ENCODE measurements around the gene FUT7. TPM values are rescaled to one million over a fixed set of nuclear protein-coding genes. Genes with fewer than 3 reads are reported as not detected.

The FUT7 gene
- total and polyA plus RNA-seq, 2 of the 13 experiments (the other 11 are each of a cell fraction or from before 2014, with no cell fraction given): 0.05 TPM; not detected in 1

- TF ChIP-seq LBX2 (CRISPR knock-in tag; IDR thresholded peaks at IDR 0.05; ENCODE audit: borderline replicate concordance) (peak; percentile 35; the same call in 1 of the 2 replicates), ZNF563 (CRISPR knock-in tag; IDR thresholded peaks at IDR 0.05) (peak; percentile 52), REST (IDR thresholded peaks at IDR 0.05; ENCODE audit: borderline replicate concordance in 1 of 2, low read depth in 1 of 2, low read length in 2 of 2) (no peak), ZNF580 (CRISPR knock-in tag; IDR thresholded peaks at IDR 0.05; ENCODE audit: borderline replicate concordance, low read depth) (no peak), SSRP1 (CRISPR knock-in tag; IDR thresholded peaks at IDR 0.05) (no peak), ZNF639 (CRISPR knock-in tag; conservative IDR thresholded peaks at IDR 0.05) (no peak; the same call in 1 of the 2 replicates), POLR2A (IDR thresholded peaks at IDR 0.05; ENCODE audit: insufficient read depth in 1 of 2, low read depth in 2 of 2, low read length in 2 of 2) (no peak; a peak in 1 of 4 replicates), SOX6 (IDR thresholded peaks at IDR 0.05) (no peak), SOX6 (CRISPR knock-in tag; IDR thresholded peaks at IDR 0.05) (peak; percentile 47), PATZ1 (CRISPR knock-in tag; IDR thresholded peaks at IDR 0.05) (peak; percentile 85), U2AF2 (IDR thresholded peaks at IDR 0.05; ENCODE audit: low read depth, low read length) (no peak), KLF16 (CRISPR knock-in tag; IDR thresholded peaks at IDR 0.05) (0 out of 4 replicates have a peak, but pooled peaks of 1 of the 2 experiments have one; percentile 19), ZNF770 (CRISPR knock-in tag; IDR thresholded peaks at IDR 0.05) (0 out of 2 replicates have a peak, but pooled peaks have one; percentile 40), ZNF597 (CRISPR knock-in tag; IDR thresholded peaks at IDR 0.05) (no peak), TAF15 (IDR thresholded peaks at IDR 0.05; ENCODE audit: low read depth, low read length, poor library complexity, severe bottlenecking) (peak; percentile 87), ZNF205 (CRISPR knock-in tag; IDR thresholded peaks at IDR 0.05) (no peak), NFRKB (IDR thresholded peaks at IDR 0.05) (no peak), BCL6 (CRISPR knock-in tag; IDR thresholded peaks at IDR 0.05) (no peak)
Observed at GRCh38 chr9:137070201-137070905, 38.5 kb upstream of the FUT7 start, which contains the start of gene SAPCD2 (continued).
